HepG2 (cell line): ENCODE measurements around the gene USP30. TPM values are rescaled to one million over a fixed set of nuclear protein-coding genes. Genes with fewer than 3 reads are reported as not detected.

Experiments
- GMEB2 ChIP-seq: IDR thresholded peaks from 2 replicates; pipeline ENCODE4 v1.6.1; 2016; ENCODE audit warnings: missing biosample characterization, missing genetic modification reagents, low read depth
- PHF20 ChIP-seq: sonication (generic); formaldehyde crosslinking; IDR thresholded peaks from 2 replicates; pipeline ENCODE4 v1.5.0; 2020; ENCODE audit warnings: mild to moderate bottlenecking, missing genetic modification reagents
- RARG ChIP-seq: sonication (generic); formaldehyde crosslinking; IDR thresholded peaks from 2 replicates; pipeline ENCODE4 v1.4.0; 2020; ENCODE audit warnings: low read depth, mild to moderate bottlenecking, missing genetic modification reagents
- SRY ChIP-seq: sonication (generic); formaldehyde crosslinking; IDR thresholded peaks from 2 replicates; pipeline ENCODE4 v1.8.0; 2022; ENCODE audit warnings: mild to moderate bottlenecking, missing genetic modification reagents
- SYNCRIP ChIP-seq: fragments of 200-400 bp; formaldehyde crosslinking; IDR thresholded peaks from 2 replicates; pipeline ENCODE4 v1.6.1; 2018; ENCODE audit warnings: mild to moderate bottlenecking, low read depth, low read length; ENCODE audit not compliant: insufficient read depth
- TBX2 ChIP-seq: sonication (generic); formaldehyde crosslinking; IDR thresholded peaks from 2 replicates; pipeline ENCODE4 v1.5.0; 2020; ENCODE audit warnings: missing genetic modification reagents, mild to moderate bottlenecking, borderline replicate concordance
- TOE1 ChIP-seq: sonication (generic); formaldehyde crosslinking; IDR thresholded peaks from 2 replicates; pipeline ENCODE4 v1.4.0; 2020; ENCODE audit warnings: mild to moderate bottlenecking, missing genetic modification reagents
- ZEB1 ChIP-seq: IDR thresholded peaks from 2 replicates; pipeline ENCODE4 v1.6.1; 2012; ENCODE audit warnings: mild to moderate bottlenecking, low read depth, inconsistent platforms; ENCODE audit not compliant: insufficient replicate concordance
- ZNF180 ChIP-seq: sonication (generic); formaldehyde crosslinking; IDR thresholded peaks from 2 replicates; pipeline ENCODE4 v1.4.0; 2020; ENCODE audit warnings: low read depth, missing genetic modification reagents, borderline replicate concordance
- ZNF572 ChIP-seq: sonication (generic); formaldehyde crosslinking; IDR thresholded peaks from 2 replicates; pipeline ENCODE4 v1.5.1; 2020; ENCODE audit warnings: mild to moderate bottlenecking, missing genetic modification reagents
- ZNF740 ChIP-seq: sonication (generic); formaldehyde crosslinking; IDR thresholded peaks from 2 replicates; pipeline ENCODE4 v1.4.0; 2020; ENCODE audit warnings: missing genetic modification reagents
- ZNF772 ChIP-seq: sonication (generic); formaldehyde crosslinking; IDR thresholded peaks from 2 replicates; pipeline ENCODE4 v1.5.0; 2020; ENCODE audit warnings: mild to moderate bottlenecking, missing genetic modification reagents
- polyA plus RNA-seq, 8 experiments: library from polyadenylated mRNA; depleted of rRNA in 3 of 8; stranded (reverse) in 7 of 8; unstranded in 1 of 8; fragments of >200 nt; fragmentation: Illumina TruSeq in 4 of 8; extraction: Trizol in 4 of 8; gene quantifications; 2 replicates each; pipeline versions ENCODE4 v1.2.1 to v1.2.3, GENCODE V29; 2011 to 2016; ENCODE audit warnings: low read depth in 4 of 8, missing spikeins in 1 of 8, mixed read lengths in 1 of 8; ENCODE audit not compliant: insufficient read depth in 1 of 8
- total RNA-seq, 5 experiments: library from RNA; depleted of rRNA; stranded (reverse); fragments of >200 nt; fragmentation: Illumina TruSeq; extraction: Trizol; gene quantifications; 2 replicates each; pipeline ENCODE4 v1.2.3, GENCODE V29; 2016; ENCODE audit warnings: low read depth in 1 of 5
- TF ChIP-seq, protein P1 (sequence below): sonication (generic); formaldehyde crosslinking; IDR thresholded peaks from 2 replicates; pipeline ENCODE4 v1.4.0; 2020; ENCODE audit warnings: mild to moderate bottlenecking, missing genetic modification reagents
- TF ChIP-seq, protein P2 (sequence below): sonication (generic); formaldehyde crosslinking; IDR thresholded peaks from 2 replicates; pipeline ENCODE4 v1.4.0; 2020; ENCODE audit warnings: missing genetic modification reagents

Gene USP30
- total and polyA plus RNA-seq, 2 of the 13 experiments (the other 11 are each of a cell fraction or from before 2014, with no cell fraction given), result 11.2 to 20.8 TPM

GRCh38 chr12:109115758-109116610, 63.6 kb downstream of the USP30 start, which contains the start of gene ACACB (continued):
- TF ChIP-seq PHF20 (no peak), ZNF180 (CRISPR knock-in tag) (no peak), TOE1 (CRISPR knock-in tag) (no peak; the same call in 1 of the 2 replicates), ZNF772 (CRISPR knock-in tag) (0 out of 2 replicates have a peak, but pooled peaks have one; percentile 47), SYNCRIP (no peak), GMEB2 (CRISPR knock-in tag) (no peak), ZEB1 (no peak), SRY (CRISPR knock-in tag) (no peak), ZNF740 (CRISPR knock-in tag) (0 out of 2 replicates have a peak, but pooled peaks have one; percentile 6), TBX2 (CRISPR knock-in tag) (peak; percentile 77; the same call in 1 of the 2 replicates), ZNF572 (CRISPR knock-in tag) (no peak), RARG (CRISPR knock-in tag) (no peak)
- TF ChIP-seq, protein P1, sequence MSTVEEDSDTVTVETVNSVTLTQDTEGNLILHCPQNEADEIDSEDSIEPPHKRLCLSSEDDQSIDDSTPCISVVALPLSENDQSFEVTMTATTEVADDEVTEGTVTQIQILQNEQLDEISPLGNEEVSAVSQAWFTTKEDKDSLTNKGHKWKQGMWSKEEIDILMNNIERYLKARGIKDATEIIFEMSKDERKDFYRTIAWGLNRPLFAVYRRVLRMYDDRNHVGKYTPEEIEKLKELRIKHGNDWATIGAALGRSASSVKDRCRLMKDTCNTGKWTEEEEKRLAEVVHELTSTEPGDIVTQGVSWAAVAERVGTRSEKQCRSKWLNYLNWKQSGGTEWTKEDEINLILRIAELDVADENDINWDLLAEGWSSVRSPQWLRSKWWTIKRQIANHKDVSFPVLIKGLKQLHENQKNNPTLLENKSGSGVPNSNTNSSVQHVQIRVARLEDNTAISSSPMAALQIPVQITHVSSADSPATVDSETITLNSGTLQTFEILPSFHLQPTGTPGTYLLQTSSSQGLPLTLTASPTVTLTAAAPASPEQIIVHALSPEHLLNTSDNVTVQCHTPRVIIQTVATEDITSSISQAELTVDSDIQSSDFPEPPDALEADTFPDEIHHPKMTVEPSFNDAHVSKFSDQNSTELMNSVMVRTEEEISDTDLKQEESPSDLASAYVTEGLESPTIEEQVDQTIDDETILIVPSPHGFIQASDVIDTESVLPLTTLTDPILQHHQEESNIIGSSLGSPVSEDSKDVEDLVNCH (CRISPR knock-in tag), result no peak
- TF ChIP-seq, protein P2, sequence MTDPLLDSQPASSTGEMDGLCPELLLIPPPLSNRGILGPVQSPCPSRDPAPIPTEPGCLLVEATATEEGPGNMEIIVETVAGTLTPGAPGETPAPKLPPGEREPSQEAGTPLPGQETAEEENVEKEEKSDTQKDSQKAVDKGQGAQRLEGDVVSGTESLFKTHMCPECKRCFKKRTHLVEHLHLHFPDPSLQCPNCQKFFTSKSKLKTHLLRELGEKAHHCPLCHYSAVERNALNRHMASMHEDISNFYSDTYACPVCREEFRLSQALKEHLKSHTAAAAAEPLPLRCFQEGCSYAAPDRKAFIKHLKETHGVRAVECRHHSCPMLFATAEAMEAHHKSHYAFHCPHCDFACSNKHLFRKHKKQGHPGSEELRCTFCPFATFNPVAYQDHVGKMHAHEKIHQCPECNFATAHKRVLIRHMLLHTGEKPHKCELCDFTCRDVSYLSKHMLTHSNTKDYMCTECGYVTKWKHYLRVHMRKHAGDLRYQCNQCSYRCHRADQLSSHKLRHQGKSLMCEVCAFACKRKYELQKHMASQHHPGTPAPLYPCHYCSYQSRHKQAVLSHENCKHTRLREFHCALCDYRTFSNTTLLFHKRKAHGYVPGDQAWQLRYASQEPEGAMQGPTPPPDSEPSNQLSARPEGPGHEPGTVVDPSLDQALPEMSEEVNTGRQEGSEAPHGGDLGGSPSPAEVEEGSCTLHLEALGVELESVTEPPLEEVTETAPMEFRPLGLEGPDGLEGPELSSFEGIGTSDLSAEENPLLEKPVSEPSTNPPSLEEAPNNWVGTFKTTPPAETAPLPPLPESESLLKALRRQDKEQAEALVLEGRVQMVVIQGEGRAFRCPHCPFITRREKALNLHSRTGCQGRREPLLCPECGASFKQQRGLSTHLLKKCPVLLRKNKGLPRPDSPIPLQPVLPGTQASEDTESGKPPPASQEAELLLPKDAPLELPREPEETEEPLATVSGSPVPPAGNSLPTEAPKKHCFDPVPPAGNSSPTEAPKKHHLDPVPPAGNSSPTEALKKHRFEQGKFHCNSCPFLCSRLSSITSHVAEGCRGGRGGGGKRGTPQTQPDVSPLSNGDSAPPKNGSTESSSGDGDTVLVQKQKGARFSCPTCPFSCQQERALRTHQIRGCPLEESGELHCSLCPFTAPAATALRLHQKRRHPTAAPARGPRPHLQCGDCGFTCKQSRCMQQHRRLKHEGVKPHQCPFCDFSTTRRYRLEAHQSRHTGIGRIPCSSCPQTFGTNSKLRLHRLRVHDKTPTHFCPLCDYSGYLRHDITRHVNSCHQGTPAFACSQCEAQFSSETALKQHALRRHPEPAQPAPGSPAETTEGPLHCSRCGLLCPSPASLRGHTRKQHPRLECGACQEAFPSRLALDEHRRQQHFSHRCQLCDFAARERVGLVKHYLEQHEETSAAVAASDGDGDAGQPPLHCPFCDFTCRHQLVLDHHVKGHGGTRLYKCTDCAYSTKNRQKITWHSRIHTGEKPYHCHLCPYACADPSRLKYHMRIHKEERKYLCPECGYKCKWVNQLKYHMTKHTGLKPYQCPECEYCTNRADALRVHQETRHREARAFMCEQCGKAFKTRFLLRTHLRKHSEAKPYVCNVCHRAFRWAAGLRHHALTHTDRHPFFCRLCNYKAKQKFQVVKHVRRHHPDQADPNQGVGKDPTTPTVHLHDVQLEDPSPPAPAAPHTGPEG (CRISPR knock-in tag), result no peak
